ENCODE results near the gene ZNF649. TPM values are rescaled to one million over a fixed set of nuclear protein-coding genes. Genes with fewer than 3 reads are reported as not detected.
A peak's percentile ranks its signal among the peaks of the same experiment; 100 is the strongest.

The ZNF649 gene
- total and polyA plus RNA-seq, 2 of the 4 experiments (the other 2 are of a cell fraction), result 1.9 to 10.4 TPM

- ATAC-seq (ENCODE audit: low read depth) (no peak), DNase-seq (no peak)
- H3K56ac ChIP-seq (ENCODE audit: extremely low read depth, insufficient read depth, low read length), result no peak overlapping the region
- WGBS, 2 experiments (ENCODE audit: extremely low coverage in 2 of 2, insufficient read length in 1 of 2), result no CpG with 5 or more reads among the region's 4 CpGs
- no peak overlapping the region for H2AK5ac ChIP-seq (ENCODE audit: low read depth, low read length)
- H3K4me2 ChIP-seq (ENCODE audit: low read depth, low read length), result no peak overlapping the region
- H3K36me3 ChIP-seq (ENCODE audit: control insufficient read depth, insufficient read depth, low read length), result peaks cover 20% of the 10 kb centered on the region
- no peak overlapping the region for H4K8ac ChIP-seq (ENCODE audit: low read depth in 2 of 2, low read length in 2 of 2)
- no peak overlapping the region for H3K9ac ChIP-seq (ENCODE audit: low read depth, low read length)
- in situ Hi-C loops (cut with MboI; ENCODE audit: low sequenced_read_pairs) (no loop called here), dilution Hi-C loops (cut with HindIII; ENCODE audit: low sequenced_read_pairs, unreplicated experiment) (no loop called here), intact Hi-C loops (cut with micrococcal nuclease) (no loop called here)
- no peak overlapping the region for H2BK120ac ChIP-seq (ENCODE audit: low read depth, low read length)
- no peak overlapping the region for H2BK15ac ChIP-seq (ENCODE audit: low read depth, low read length)
- no peaks in the 10 kb centered on the region for H4K20me1 ChIP-seq (ENCODE audit: insufficient read depth, low read length)
- no peak overlapping the region for H3K4ac ChIP-seq (ENCODE audit: low read depth, low read length)
- H3K4me1 ChIP-seq (ENCODE audit: control insufficient read depth, insufficient read depth, low read length), result no peaks in the 10 kb centered on the region
- H3K4me3 ChIP-seq (ENCODE audit: insufficient read depth, low read depth, low read length), result no peak overlapping the region
- no peaks in the 10 kb centered on the region for H3K9me1 ChIP-seq (ENCODE audit: insufficient read depth, low read length)
- H3K79me1 ChIP-seq (ENCODE audit: low read depth in 1 of 2, low read length in 2 of 2), result peaks cover 19 to 30% of the 10 kb centered on the region in 2 experiments
- H3K9me3 ChIP-seq (ENCODE audit: control insufficient read depth, insufficient read depth, low read length), result peaks cover 12% of the 10 kb centered on the region; the same call in 1 of the 2 replicates
- no peak for TF ChIP-seq RCOR1 (IDR thresholded peaks at IDR 0.05; ENCODE audit: insufficient replicate concordance, low read length)
- no peak for TF ChIP-seq RFX5 (IDR thresholded peaks at IDR 0.05; ENCODE audit: low read depth, low read length)
- no peak for TF ChIP-seq BHLHE40 (IDR thresholded peaks at IDR 0.05; ENCODE audit: low read depth, low read length)
- 0 out of 2 replicates have a peak, but pooled peaks have one; percentile 8 for TF ChIP-seq CTCF (conservative IDR thresholded peaks at IDR 0.05; ENCODE audit: low read depth, low read length)
- TF ChIP-seq MAFK (IDR thresholded peaks at IDR 0.05; ENCODE audit: low read depth, low read length), result no peak
- BruUV-seq (replicated peaks), result no TSS peak
- no peak overlapping the region for H2BK5ac ChIP-seq (ENCODE audit: low read depth, low read length, poor library complexity, severe bottlenecking)
- no peak overlapping the region for H3K27ac ChIP-seq (ENCODE audit: insufficient read depth, low read length)
- H2AFZ ChIP-seq (replicated peaks; ENCODE audit: low read length, poor library complexity), result no peak overlapping the region
- no peaks in the 10 kb centered on the region for H3K27me3 ChIP-seq (ENCODE audit: control insufficient read depth, insufficient read depth, low read length)
- H3K23ac ChIP-seq (ENCODE audit: low read depth, low read length), result no peak overlapping the region
- H2AK9ac ChIP-seq (replicated peaks; ENCODE audit: low read depth, low read length, poor library complexity), result no peak overlapping the region
- H2BK20ac ChIP-seq (ENCODE audit: low read depth, low read length), result no peak overlapping the region
- H4K91ac ChIP-seq (ENCODE audit: insufficient read depth, low read depth, low read length), result no peak overlapping the region
- POLR2A ChIA-PET (ENCODE audit: unreplicated experiment), result no interaction called here
- H4K5ac ChIP-seq (ENCODE audit: low read depth, low read length), result no peak overlapping the region
- H3K14ac ChIP-seq (replicated peaks; ENCODE audit: low read depth, low read length), result no peak overlapping the region
- CTCF ChIA-PET, result no interaction called here
- no peak overlapping the region for H3K18ac ChIP-seq (ENCODE audit: low read depth, low read length)
These were observed 3.0 kb downstream of the ZNF649 start for GRCh38 chr19:51901860-51902259.

Measured in IMR-90 (cell line).